Pancreas (tissue), 10 donors: Measurements from ENCODE around the gene CDAN1. TPM values are rescaled to one million over a fixed set of nuclear protein-coding genes. Genes with fewer than 3 reads are reported as not detected.

Experiments used
- ATAC-seq, 4 donors: fragments of 200-7000 bp; cut with Tn5 transposase; one replicate each; pipeline versions ENCODE4 v1.8.0 to v1.9.1; 2020; ENCODE audit warnings: mild to moderate bottlenecking in 4 of 4, moderate library complexity in 4 of 4
- DNase-seq, 6 donors: peaks; one replicate each; pipeline ENCODE4 v3.0.0-alpha.2; 2020
- FAIRE-seq: peaks from 2 replicates; lab custom pipeline; 2012; peaks lifted over from hg19 to GRCh38; lab: Jason Lieb, UNC
- H3K27ac ChIP-seq, 4 donors: fragments of 200-600 bp; sonication (generic); 1 replicate in 3 of 4; 2 replicates in 1 of 4; pipeline versions ENCODE4 v1.5.0 to v1.8.0; 2020
- H3K27me3 ChIP-seq, 4 donors: fragments of 200-600 bp; one replicate each; pipeline ENCODE4 v1.8.0; 2021
- H3K36me3 ChIP-seq, 3 donors: fragments of 200-600 bp; sonication (generic) in 1 of 3; one replicate each; pipeline versions ENCODE4 v1.5.0 to v1.8.0; 2020 to 2021
- H3K4me1 ChIP-seq, 3 donors: fragments of 200-600 bp; one replicate each; pipeline ENCODE4 v1.8.0; 2021
- H3K4me3 ChIP-seq, 4 donors: fragments of 200-600 bp; sonication (generic) in 2 of 4; one replicate each; pipeline versions ENCODE4 v1.5.0 to v1.8.0; 2020 to 2021
- H3K9me3 ChIP-seq, 4 donors: fragments of 200-600 bp; one replicate each; pipeline ENCODE4 v1.8.0; 2021
- CTCF ChIP-seq, 4 donors: fragments of 200-600 bp; sonication (generic) in 3 of 4; IDR thresholded peaks; one replicate each; pipeline versions ENCODE4 v1.5.0 to v1.8.0; 2021; ENCODE audit warnings: antibody characterized with exemption in 4 of 4
- WGBS, 2 donors: extraction: QIAGEN DNeasy Blood & Tissue Kit; methylation state at CpG; one replicate each; pipeline ENCODE4 v1.1.7; 2013; 5-methylcytosine and 5-hydroxymethylcytosine counted together
- intact Hi-C, 3 donors: fragments of 100-400 bp; cut with DNase I; formaldehyde crosslinking; loops; one replicate each; pipeline versions ENCODE4 v1.11.1 to v1.14.2; 2022
- polyA plus RNA-seq, 2 donors: library from polyadenylated mRNA; stranded (reverse); fragments of 200-250 nt; gene quantifications; one replicate each; pipeline ENCODE4 v1.2.3, GENCODE V29; 2013
- total RNA-seq, 6 donors: library from RNA; stranded (reverse); fragmentation: NEBNext Ultra II Directional in 4 of 6; extraction: Animal tissue kit (Norgen Biotek cat#: 25700) in 4 of 6; gene quantifications; one replicate each; pipeline versions ENCODE4 v1.2.1 to v1.2.4, GENCODE V29; 2021 to 2023
- donor health status: healthy with polysubstance abuse.
- donor health status: DM: no; HTN: no; CAD: no; lungs with moderate emphysema.
- donor health status: DM: no; HTN: no; CAD: no.
- donor health status: control.
- donor health status: control.
- donor health status: Bipolar disorder and iron deficiency.
- donor health status: DM: yes; HTN: yes; CAD: no.
- donor health status: DM: no; HTN: no; CAD: no.
- donor health status: DM: no; HTN: no; CAD: no.
- donor health status: DM: yes; HTN: yes; CAD: no.

The CDAN1 gene
- total and polyA plus RNA-seq, 8 donors: 5.8 to 20.0 (median 9.3) TPM

- TF ChIP-seq CTCF (IDR thresholded peaks at IDR 0.05): no peak
- no peak for FAIRE-seq
- Histone ChIP-seq H3K36me3 (no peaks in the 10 kb centered on the region), H3K27me3 (no peaks in the 10 kb centered on the region), H3K4me3 (no peak overlapping the region), H3K27ac (no peak overlapping the region), H3K4me1 (no peaks in the 10 kb centered on the region), H3K9me3 (no peaks in the 10 kb centered on the region)
- WGBS, 2 donors: 96 to 99% methylated on average over 2 of the region's 2 CpGs
- DNase-seq: no peak
- ATAC-seq: no peak
- intact Hi-C loops: no loop called here
These were observed 22.2 kb upstream of the CDAN1 start for GRCh38 chr15:42759093-42759492.

GRCh38 chr15:42750306-42750705 is 13.4 kb upstream of the CDAN1 start:
- TF ChIP-seq CTCF (IDR thresholded peaks at IDR 0.05): no peak
- Histone ChIP-seq H3K27ac (no peak overlapping the region), H3K4me1 (no peaks in the 10 kb centered on the region), H3K27me3 (no peaks in the 10 kb centered on the region), H3K9me3 (no peaks in the 10 kb centered on the region), H3K4me3 (no peak overlapping the region), H3K36me3 (peaks cover 0 to 5% (median 0%) of the 10 kb centered on the region in 3 donors)
- ATAC-seq (no peak), FAIRE-seq (no peak), DNase-seq (no peak)
- intact Hi-C loops: no loop called here
- 98 to 100% methylated on average over 2 of the region's 2 CpGs for WGBS, 2 donors

GRCh38 chr15:42749266-42749665 is 12.3 kb upstream of the CDAN1 start:
- WGBS, 2 donors: 95 to 100% methylated on average over 1 of the region's 1 CpG
- DNase-seq (no peak), FAIRE-seq (no peak), ATAC-seq (no peak)
- Histone ChIP-seq H3K27me3 (no peaks in the 10 kb centered on the region), H3K4me3 (no peak overlapping the region), H3K9me3 (no peaks in the 10 kb centered on the region), H3K36me3 (peaks cover 0 to 5% (median 0%) of the 10 kb centered on the region in 3 donors), H3K27ac (no peak overlapping the region), H3K4me1 (no peaks in the 10 kb centered on the region)
- intact Hi-C loops: no loop called here
- TF ChIP-seq CTCF (IDR thresholded peaks at IDR 0.05): no peak

- TF ChIP-seq CTCF (IDR thresholded peaks at IDR 0.05): no peak
- DNase-seq (no peak), ATAC-seq (no peak), FAIRE-seq (no peak)
- H3K9me3 ChIP-seq: no peaks in the 10 kb centered on the region
- H3K36me3 ChIP-seq: no peaks in the 10 kb centered on the region
- H3K4me1 ChIP-seq: no peaks in the 10 kb centered on the region
- intact Hi-C loops: no loop called here
- WGBS, 2 donors: 85 to 93% methylated on average over 1 of the region's 1 CpG
- H3K4me3 ChIP-seq: no peak overlapping the region
- no peaks in the 10 kb centered on the region for H3K27me3 ChIP-seq
- H3K27ac ChIP-seq: no peak overlapping the region
These were observed 7.3 kb upstream of the CDAN1 start for GRCh38 chr15:42744195-42744594.

GRCh38 chr15:42742149-42742548 is 5.2 kb upstream of the CDAN1 start:
- Histone ChIP-seq H3K4me3 (no peak overlapping the region), H3K27ac (no peak overlapping the region), H3K4me1 (peaks cover 0 to 7% (median 5%) of the 10 kb centered on the region in 3 donors), H3K27me3 (no peaks in the 10 kb centered on the region), H3K9me3 (no peaks in the 10 kb centered on the region), H3K36me3 (no peaks in the 10 kb centered on the region)
- no peak for DNase-seq
- no peak for ATAC-seq
- no peak for TF ChIP-seq CTCF (IDR thresholded peaks at IDR 0.05)
- FAIRE-seq: no peak
- WGBS, 2 donors: 89 to 90% methylated on average over 4 of the region's 4 CpGs
- intact Hi-C loops: no loop called here
